GM12801 (cell line): Measurements from ENCODE around the gene ELP6.

Experiments
- TF ChIP-seq, protein P1 (sequence below): IDR thresholded peaks from one replicate; pipeline ENCODE4 v1.5.1; 2011; ENCODE audit warnings: control low read depth; ENCODE audit not compliant: insufficient read length; ENCODE audit errors: extremely low read depth

ELP6 gene

DNA sequence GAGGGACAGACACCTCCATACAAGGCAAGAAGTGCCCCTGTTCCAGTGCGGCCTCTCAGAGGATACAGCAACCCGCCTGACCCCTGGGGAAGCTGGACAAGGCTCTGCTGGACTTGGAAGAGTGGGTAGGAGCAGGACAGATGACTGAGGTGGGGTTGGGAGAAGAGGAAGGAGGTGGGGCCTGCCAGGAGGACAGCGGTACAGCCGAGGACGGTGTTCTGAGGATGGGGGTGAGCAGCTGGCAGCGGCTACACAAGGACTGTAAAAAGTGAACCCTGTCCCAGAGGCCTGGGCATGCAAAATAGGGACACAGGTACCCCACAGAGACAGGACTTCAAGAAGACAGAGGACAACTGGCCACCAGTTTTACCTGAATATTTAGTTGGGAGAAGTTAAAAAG is 23.5 kb upstream of the ELP6 start:
- TF ChIP-seq, protein P1, sequence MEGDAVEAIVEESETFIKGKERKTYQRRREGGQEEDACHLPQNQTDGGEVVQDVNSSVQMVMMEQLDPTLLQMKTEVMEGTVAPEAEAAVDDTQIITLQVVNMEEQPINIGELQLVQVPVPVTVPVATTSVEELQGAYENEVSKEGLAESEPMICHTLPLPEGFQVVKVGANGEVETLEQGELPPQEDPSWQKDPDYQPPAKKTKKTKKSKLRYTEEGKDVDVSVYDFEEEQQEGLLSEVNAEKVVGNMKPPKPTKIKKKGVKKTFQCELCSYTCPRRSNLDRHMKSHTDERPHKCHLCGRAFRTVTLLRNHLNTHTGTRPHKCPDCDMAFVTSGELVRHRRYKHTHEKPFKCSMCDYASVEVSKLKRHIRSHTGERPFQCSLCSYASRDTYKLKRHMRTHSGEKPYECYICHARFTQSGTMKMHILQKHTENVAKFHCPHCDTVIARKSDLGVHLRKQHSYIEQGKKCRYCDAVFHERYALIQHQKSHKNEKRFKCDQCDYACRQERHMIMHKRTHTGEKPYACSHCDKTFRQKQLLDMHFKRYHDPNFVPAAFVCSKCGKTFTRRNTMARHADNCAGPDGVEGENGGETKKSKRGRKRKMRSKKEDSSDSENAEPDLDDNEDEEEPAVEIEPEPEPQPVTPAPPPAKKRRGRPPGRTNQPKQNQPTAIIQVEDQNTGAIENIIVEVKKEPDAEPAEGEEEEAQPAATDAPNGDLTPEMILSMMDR: no peak

DNA sequence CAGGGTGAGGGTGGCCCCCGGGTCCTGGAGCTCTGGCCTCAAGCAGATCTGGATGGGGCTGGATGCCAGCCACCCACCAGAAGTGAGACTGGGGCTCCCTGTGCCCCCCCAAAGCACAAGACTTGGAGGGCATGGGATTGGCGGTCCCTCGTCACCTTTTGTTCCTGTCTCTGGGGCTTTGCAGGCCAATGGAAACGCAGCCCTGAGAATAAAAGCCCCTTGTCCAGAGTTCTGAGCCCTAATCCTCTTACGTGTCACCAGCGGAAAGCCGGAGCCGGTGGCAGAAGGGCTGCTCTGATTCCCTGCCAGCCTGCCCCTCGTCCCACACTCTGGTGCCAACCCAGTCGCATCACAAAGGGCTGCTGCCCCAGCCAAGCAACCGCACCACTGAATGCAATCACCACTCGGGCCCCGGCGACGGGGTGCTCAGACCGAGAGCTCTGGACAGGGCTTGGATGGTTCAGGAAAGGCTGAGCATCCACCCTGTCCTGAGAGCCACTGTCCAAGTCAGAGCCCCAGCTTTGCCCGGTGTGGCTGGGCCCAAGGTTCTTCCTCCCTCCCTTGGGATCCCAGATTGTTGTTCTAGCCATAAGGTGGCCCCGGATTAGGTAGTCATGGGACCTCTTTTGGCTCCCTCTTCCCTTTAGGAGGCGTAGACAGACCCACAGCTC is 22.8 kb upstream of the ELP6 start:
- TF ChIP-seq, protein P1: no peak

DNA sequence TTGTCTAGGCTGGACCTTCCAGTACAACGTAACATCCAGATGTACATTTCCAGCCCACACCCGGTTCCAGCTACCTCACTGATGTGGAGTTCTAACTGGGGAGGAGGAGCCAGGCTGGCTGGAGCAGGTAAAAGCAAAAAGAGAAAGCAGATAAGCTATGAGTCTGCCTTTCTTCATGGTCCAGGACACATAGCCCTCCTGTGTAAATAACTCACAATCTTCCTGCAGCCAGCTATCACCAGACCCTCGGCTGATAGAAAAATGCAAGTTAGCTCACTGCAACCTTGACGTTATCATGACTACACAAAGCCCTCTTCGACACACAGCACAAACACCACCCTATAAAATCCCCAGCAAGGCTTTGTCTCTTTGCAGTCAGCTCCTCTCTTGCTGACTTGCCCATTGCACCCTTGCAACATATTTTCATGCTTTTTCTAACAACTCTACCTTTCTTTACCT is 20.5 kb upstream of the ELP6 start:
- TF ChIP-seq, protein P1: no peak

DNA sequence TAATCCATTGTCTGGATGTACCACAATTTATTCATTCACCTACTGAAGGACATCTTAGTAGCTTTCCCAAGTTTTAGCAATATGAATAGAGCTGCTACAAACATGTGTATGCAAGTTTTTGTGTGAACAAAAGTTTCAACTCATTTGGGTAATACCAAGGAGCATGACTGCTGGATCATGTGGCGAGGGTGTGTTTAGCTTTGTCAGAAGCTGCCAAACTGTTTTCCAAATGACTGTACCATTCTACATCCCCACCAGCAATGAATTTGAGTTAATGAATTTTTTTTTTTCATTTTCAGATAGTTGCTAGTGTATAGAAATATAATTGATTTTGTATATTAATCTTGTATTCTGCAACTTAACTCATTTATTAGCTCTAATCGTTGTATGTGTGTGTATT is 20.0 kb upstream of the ELP6 start:
- TF ChIP-seq, protein P1: no peak

DNA sequence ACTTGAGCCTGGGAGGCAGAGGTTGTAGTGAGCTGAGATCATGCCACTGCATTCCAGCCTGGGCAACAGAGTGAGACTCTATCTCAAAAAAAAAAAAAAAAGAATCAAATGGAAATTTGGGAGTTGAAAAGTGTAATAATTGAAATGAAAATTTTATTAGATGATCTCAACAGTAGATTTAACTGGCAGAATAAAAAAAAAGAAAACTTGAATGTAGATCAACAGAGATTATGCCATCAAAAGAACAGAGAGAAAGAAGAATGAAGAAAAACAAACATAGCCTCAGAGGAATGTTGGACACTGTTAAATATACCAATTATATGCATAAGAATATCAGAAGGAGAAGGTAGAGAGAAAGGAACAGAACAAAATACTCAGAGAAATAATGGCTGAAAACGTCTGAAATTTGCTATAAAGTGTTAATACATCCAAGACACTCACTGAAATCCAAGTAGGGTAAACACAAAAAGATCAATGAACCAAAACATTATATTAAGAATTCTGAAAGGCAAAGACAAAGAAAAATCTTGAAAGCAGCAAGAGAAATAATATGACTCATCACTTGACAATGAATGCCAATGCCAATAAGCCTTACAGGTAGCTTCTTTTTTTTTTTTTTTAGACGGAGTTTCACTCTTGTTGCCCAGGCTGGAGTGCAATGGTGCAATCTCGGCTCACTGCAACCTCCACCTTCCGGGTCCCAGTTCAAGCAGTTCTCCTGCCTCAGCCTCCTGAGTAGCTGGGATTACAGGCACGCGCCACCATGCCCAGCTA is 14.6 kb upstream of the ELP6 start:
- TF ChIP-seq, protein P1: no peak

DNA sequence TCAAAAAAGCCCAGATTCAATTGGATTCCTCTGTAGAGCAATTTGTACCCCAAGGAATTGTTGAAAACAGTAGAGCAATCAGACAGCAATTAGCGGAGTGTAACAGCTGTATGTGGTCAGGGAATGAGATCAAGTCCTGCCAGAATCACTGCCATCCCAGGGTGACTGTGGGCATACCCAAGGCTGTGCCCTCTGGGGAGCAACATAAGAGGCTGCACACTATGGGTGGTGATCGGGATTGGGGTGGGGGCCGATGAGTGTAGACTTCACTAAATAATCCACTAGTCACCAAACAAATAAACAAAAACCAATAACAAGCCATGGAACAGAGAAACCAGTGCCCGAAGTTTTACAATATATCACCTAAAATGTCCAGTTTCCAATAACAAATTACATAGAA is 12.1 kb upstream of the ELP6 start:
- TF ChIP-seq, protein P1: no peak

DNA sequence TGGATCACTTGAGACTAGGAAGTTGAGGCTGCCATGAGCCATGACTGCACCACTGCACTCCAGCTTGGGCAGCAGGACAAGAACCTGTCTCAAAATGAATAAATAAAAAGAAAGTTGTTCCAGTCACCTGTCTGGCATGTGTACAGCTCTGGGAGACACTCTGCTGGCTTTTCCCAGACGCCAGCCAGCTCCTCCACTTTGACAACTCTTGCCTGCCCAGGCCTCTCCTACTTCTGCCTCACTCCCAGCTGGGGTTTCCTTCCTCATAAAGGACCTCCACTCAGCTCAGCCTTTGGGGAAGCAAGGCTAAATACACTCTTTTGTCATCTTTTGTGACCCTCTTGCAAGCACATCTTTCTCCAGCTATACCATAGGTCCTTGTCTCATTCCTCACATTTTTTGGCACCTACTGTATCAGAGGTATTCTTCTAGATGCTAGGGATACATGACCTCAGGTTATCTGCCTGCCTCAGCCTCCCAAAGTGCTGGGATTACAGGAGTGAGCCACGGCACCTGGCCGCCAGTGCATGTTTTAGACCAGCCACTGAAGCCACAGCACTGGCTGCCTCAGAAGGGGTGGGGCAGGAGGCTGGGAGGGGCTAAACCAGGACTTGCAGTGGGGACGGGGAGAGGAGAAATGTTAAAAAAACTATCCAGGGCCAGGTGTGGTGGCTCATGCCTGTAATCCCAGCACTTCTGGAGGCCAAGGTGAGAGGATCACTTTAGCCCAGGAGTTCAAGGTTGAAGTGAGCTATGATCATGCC is 10.0 kb upstream of the ELP6 start:
- TF ChIP-seq, protein P1: no peak
